Ascending aorta (tissue), 2 donors: ENCODE data around the gene TSGA10IP. TPM values are rescaled to one million over a fixed set of nuclear protein-coding genes. Genes with fewer than 3 reads are reported as not detected.
A peak's percentile ranks its signal among the peaks of the same experiment; 100 is the strongest.

Experiments
- DNase-seq, 2 donors: peaks; one replicate each; pipeline ENCODE4 v3.0.0-alpha.2; 2019; ENCODE audit warnings: low spot score in 2 of 2
- H3K27ac ChIP-seq, 2 donors: fragments of 200-600 bp; sonication (generic); one replicate each; pipeline ENCODE4 v1.5.1; 2016 to 2017; ENCODE audit warnings: mild to moderate bottlenecking in 1 of 2
- H3K27me3 ChIP-seq: fragments of 200-600 bp; sonication (generic); one replicate; pipeline ENCODE4 v1.5.1; 2017
- H3K36me3 ChIP-seq, 2 donors: fragments of 200-600 bp; sonication (generic); one replicate each; pipeline ENCODE4 v1.5.1; 2016
- H3K4me1 ChIP-seq, 2 donors: fragments of 200-600 bp; sonication (generic); one replicate each; pipeline ENCODE4 v1.5.1; 2016 to 2017; ENCODE audit warnings: mild to moderate bottlenecking in 1 of 2
- H3K4me3 ChIP-seq, 2 donors: fragments of 200-600 bp; sonication (generic); one replicate each; pipeline ENCODE4 v1.5.1; 2016 to 2017; ENCODE audit warnings: mild to moderate bottlenecking in 1 of 2
- H3K9me3 ChIP-seq, 2 donors: fragments of 200-600 bp; sonication (generic); one replicate each; pipeline ENCODE4 v1.5.1; 2016
- CTCF ChIP-seq, 3 experiments: fragments of 200-600 bp in 2 of 3; fragments of 450-650 bp in 1 of 3; sonication (generic) in 2 of 3; IDR thresholded peaks; one replicate each; pipeline ENCODE4 v1.5.1; 2016 to 2019; ENCODE audit warnings: antibody characterized with exemption in 3 of 3, mild to moderate bottlenecking in 1 of 3, moderate library complexity in 1 of 3
- intact Hi-C: fragments of 100-400 bp; cut with DNase I; formaldehyde crosslinking; loops from one replicate; pipeline ENCODE4 v1.15.1; 2023
- total RNA-seq: library from RNA; depleted of rRNA; stranded (reverse); fragments of >200 nt; gene quantifications from one replicate; pipeline ENCODE4 v1.1.0, GENCODE V29; 2016

The TSGA10IP gene
- total RNA-seq, 1 donor from 2014 or later = not detected

- TF ChIP-seq CTCF (IDR thresholded peaks at IDR 0.05) = no peak
- Histone ChIP-seq H3K4me1 (peaks cover 17 to 20% of the 10 kb centered on the region in 2 donors), H3K27me3 (no peaks in the 10 kb centered on the region), H3K4me3 (no peak overlapping the region), H3K27ac (no peak overlapping the region), H3K9me3 (no peaks in the 10 kb centered on the region), H3K36me3 (peaks cover 12 to 20% of the 10 kb centered on the region in 2 donors)
- intact Hi-C loops = no loop called here
- no peak for DNase-seq
These were observed 22.7 kb upstream of the TSGA10IP start for GRCh38 chr11:65922565-65922964.

- H3K4me1 ChIP-seq = peaks cover 7 to 9% of the 10 kb centered on the region in 2 donors
- no peak for TF ChIP-seq CTCF (IDR thresholded peaks at IDR 0.05)
- intact Hi-C loops = no loop called here
These were observed 19.9 kb upstream of the TSGA10IP start for GRCh38 chr11:65925397-65925796.

GRCh38 chr11:65927904-65928397, 17.3 kb upstream of the TSGA10IP start:
- no peaks in the 10 kb centered on the region for H3K27me3 ChIP-seq
- intact Hi-C loops = no loop called here
- H3K9me3 ChIP-seq = no peaks in the 10 kb centered on the region
- H3K4me1 ChIP-seq = no peaks in the 10 kb centered on the region
- no peak for DNase-seq
- no peak for TF ChIP-seq CTCF (IDR thresholded peaks at IDR 0.05)
- no peak overlapping the region for H3K27ac ChIP-seq
- peak overlapping the region in 1 of 2 donors; percentile 9 for H3K4me3 ChIP-seq
- H3K36me3 ChIP-seq = peaks cover 1 to 3% of the 10 kb centered on the region in 2 donors

More at GRCh38 chr11:65925397-65925796, 19.9 kb upstream of the TSGA10IP start:
- no peak for DNase-seq
- Histone ChIP-seq H3K9me3 (no peaks in the 10 kb centered on the region), H3K27me3 (no peaks in the 10 kb centered on the region), H3K27ac (no peak overlapping the region), H3K36me3 (peaks cover 12 to 20% of the 10 kb centered on the region in 2 donors), H3K4me3 (no peak overlapping the region)

GRCh38 chr11:65928667-65929066, 16.6 kb upstream of the TSGA10IP start:
- intact Hi-C loops = no loop called here
- Histone ChIP-seq H3K27me3 (no peaks in the 10 kb centered on the region), H3K4me3 (no peak overlapping the region), H3K27ac (no peak overlapping the region), H3K36me3 (no peaks in the 10 kb centered on the region), H3K9me3 (no peaks in the 10 kb centered on the region), H3K4me1 (no peaks in the 10 kb centered on the region)
- no peak for DNase-seq
- no peak for TF ChIP-seq CTCF (IDR thresholded peaks at IDR 0.05)

- Histone ChIP-seq H3K36me3 (no peaks in the 10 kb centered on the region), H3K4me1 (no peaks in the 10 kb centered on the region), H3K27ac (no peak overlapping the region), H3K27me3 (no peaks in the 10 kb centered on the region), H3K4me3 (no peak overlapping the region), H3K9me3 (no peaks in the 10 kb centered on the region)
- no peak for DNase-seq
- TF ChIP-seq CTCF (IDR thresholded peaks at IDR 0.05) = no peak
- intact Hi-C loops = no loop called here
These were observed 13.3 kb upstream of the TSGA10IP start for GRCh38 chr11:65931773-65932557.
